ENCODE measurements around the gene STIM1. TPM values are rescaled to one million over a fixed set of nuclear protein-coding genes. Genes with fewer than 3 reads are reported as not detected.

Gene STIM1
- polyA plus RNA-seq, 1 donor, result 24.9 TPM

- DNase-seq, result no peak
- H3K27ac ChIP-seq (ENCODE audit: low read length), result no peak overlapping the region
- H3K9me3 ChIP-seq (ENCODE audit: control insufficient read depth, low read depth, low read length), result no peaks in the 10 kb centered on the region
- no peak overlapping the region for H3K4me3 ChIP-seq (ENCODE audit: low read length)
- 83% methylated on average over 1 of the region's 1 CpG for WGBS (ENCODE audit: insufficient coverage, low lambda C conversion rate)
- peaks cover 5% of the 10 kb centered on the region for H3K36me3 ChIP-seq (ENCODE audit: control insufficient read depth, insufficient read depth, low read length)
- H3K27me3 ChIP-seq (ENCODE audit: control insufficient read depth, insufficient read depth, low read length), result no peaks in the 10 kb centered on the region
- H3K4me1 ChIP-seq (ENCODE audit: control insufficient read depth, insufficient read depth, low read length), result no peaks in the 10 kb centered on the region
Observed at GRCh38 chr11:3972431-3972830, 117.0 kb downstream of the STIM1 start.

- H3K27ac ChIP-seq (ENCODE audit: low read length), result no peak overlapping the region
- no peaks in the 10 kb centered on the region for H3K4me1 ChIP-seq (ENCODE audit: control insufficient read depth, insufficient read depth, low read length)
- no peaks in the 10 kb centered on the region for H3K9me3 ChIP-seq (ENCODE audit: control insufficient read depth, low read depth, low read length)
- no peak for DNase-seq
- H3K36me3 ChIP-seq (ENCODE audit: control insufficient read depth, insufficient read depth, low read length), result no peaks in the 10 kb centered on the region
- WGBS (ENCODE audit: insufficient coverage, low lambda C conversion rate), result no CpG with 5 or more reads among the region's 1 CpG
- H3K4me3 ChIP-seq (ENCODE audit: low read length), result no peak overlapping the region
- no peaks in the 10 kb centered on the region for H3K27me3 ChIP-seq (ENCODE audit: control insufficient read depth, insufficient read depth, low read length)
Observed at GRCh38 chr11:3977078-3977477, 121.6 kb downstream of the STIM1 start.

GRCh38 chr11:3981084-3981633 lies 125.7 kb downstream of the STIM1 start:
- Histone ChIP-seq H3K27ac (ENCODE audit: low read length) (no peak overlapping the region), H3K4me1 (ENCODE audit: control insufficient read depth, insufficient read depth, low read length) (no peaks in the 10 kb centered on the region), H3K4me3 (ENCODE audit: low read length) (no peak overlapping the region), H3K27me3 (ENCODE audit: control insufficient read depth, insufficient read depth, low read length) (no peaks in the 10 kb centered on the region), H3K9me3 (ENCODE audit: control insufficient read depth, low read depth, low read length) (no peaks in the 10 kb centered on the region), H3K36me3 (ENCODE audit: control insufficient read depth, insufficient read depth, low read length) (no peaks in the 10 kb centered on the region)
- no peak for DNase-seq
- WGBS (ENCODE audit: insufficient coverage, low lambda C conversion rate), result 100% methylated on average over 2 of the region's 9 CpGs

DNA sequence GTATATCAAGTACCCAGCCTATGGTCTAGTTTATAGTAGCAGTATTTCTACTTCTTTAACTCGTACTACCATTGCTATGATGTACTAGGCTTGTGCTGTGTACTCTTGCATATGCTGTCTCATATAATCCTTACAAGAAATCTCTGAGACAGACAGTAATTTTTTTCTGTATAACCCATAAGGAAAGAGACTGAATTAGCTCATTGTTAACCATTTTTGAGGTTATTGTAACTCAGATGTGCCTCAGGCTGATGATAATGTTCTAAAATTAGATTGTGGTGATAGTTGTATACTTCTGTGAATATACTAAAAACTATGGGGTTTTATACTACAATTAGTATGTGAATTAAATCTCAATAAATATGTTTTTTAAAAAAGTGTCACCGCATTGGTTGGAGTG lies 127.0 kb downstream of the STIM1 start:
- H3K4me3 ChIP-seq (ENCODE audit: low read length), result no peak overlapping the region
- H3K36me3 ChIP-seq (ENCODE audit: control insufficient read depth, insufficient read depth, low read length), result no peaks in the 10 kb centered on the region
- WGBS (ENCODE audit: insufficient coverage, low lambda C conversion rate), result no CpG with 5 or more reads among the region's 2 CpGs
- DNase-seq, result no peak
- no peaks in the 10 kb centered on the region for H3K9me3 ChIP-seq (ENCODE audit: control insufficient read depth, low read depth, low read length)
- no peaks in the 10 kb centered on the region for H3K27me3 ChIP-seq (ENCODE audit: control insufficient read depth, insufficient read depth, low read length)
- no peaks in the 10 kb centered on the region for H3K4me1 ChIP-seq (ENCODE audit: control insufficient read depth, insufficient read depth, low read length)
- H3K27ac ChIP-seq (ENCODE audit: low read length), result no peak overlapping the region

DNA sequence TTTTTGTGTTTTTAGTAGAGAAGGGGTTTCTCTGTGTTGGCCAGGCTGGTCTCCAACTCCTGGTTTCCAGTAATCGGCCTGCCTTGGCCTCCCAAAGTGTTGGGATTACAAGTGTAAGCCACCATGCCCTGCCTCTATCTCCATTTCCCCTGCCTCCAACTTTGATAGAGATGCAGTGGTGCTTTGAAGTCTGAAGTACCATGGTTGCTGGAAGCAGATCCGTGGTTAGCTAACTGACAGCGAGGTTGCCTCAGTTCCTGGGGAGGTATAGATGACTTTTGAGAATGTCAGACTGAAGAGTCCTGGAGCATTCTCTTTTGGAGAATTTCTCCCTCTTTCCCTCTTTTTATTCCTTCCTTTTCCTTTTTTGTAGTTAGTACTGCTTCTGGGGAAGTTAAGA lies 127.6 kb downstream of the STIM1 start:
- no peak overlapping the region for H3K4me3 ChIP-seq (ENCODE audit: low read length)
- no peaks in the 10 kb centered on the region for H3K4me1 ChIP-seq (ENCODE audit: control insufficient read depth, insufficient read depth, low read length)
- WGBS (ENCODE audit: insufficient coverage, low lambda C conversion rate), result no CpG with 5 or more reads among the region's 3 CpGs
- H3K27ac ChIP-seq (ENCODE audit: low read length), result no peak overlapping the region
- no peaks in the 10 kb centered on the region for H3K27me3 ChIP-seq (ENCODE audit: control insufficient read depth, insufficient read depth, low read length)
- no peak for DNase-seq
- H3K9me3 ChIP-seq (ENCODE audit: control insufficient read depth, low read depth, low read length), result no peaks in the 10 kb centered on the region
- H3K36me3 ChIP-seq (ENCODE audit: control insufficient read depth, insufficient read depth, low read length), result no peaks in the 10 kb centered on the region

- no peaks in the 10 kb centered on the region for H3K36me3 ChIP-seq (ENCODE audit: control insufficient read depth, insufficient read depth, low read length)
- peaks cover 3% of the 10 kb centered on the region for H3K9me3 ChIP-seq (ENCODE audit: control insufficient read depth, low read depth, low read length)
- peaks cover 2% of the 10 kb centered on the region for H3K27me3 ChIP-seq (ENCODE audit: control insufficient read depth, insufficient read depth, low read length)
- no peak overlapping the region for H3K27ac ChIP-seq (ENCODE audit: low read length)
- no peaks in the 10 kb centered on the region for H3K4me1 ChIP-seq (ENCODE audit: control insufficient read depth, insufficient read depth, low read length)
- WGBS (ENCODE audit: insufficient coverage, low lambda C conversion rate), result no CpG with 5 or more reads among the region's 5 CpGs
- no peak for DNase-seq
- no peak overlapping the region for H3K4me3 ChIP-seq (ENCODE audit: low read length)
Observed at GRCh38 chr11:3984896-3985295, 129.4 kb downstream of the STIM1 start.

- H3K27ac ChIP-seq (ENCODE audit: low read length), result no peak overlapping the region
- no peaks in the 10 kb centered on the region for H3K36me3 ChIP-seq (ENCODE audit: control insufficient read depth, insufficient read depth, low read length)
- H3K27me3 ChIP-seq (ENCODE audit: control insufficient read depth, insufficient read depth, low read length), result peaks cover 2% of the 10 kb centered on the region
- no peak for DNase-seq
- no peak overlapping the region for H3K4me3 ChIP-seq (ENCODE audit: low read length)
- no peaks in the 10 kb centered on the region for H3K4me1 ChIP-seq (ENCODE audit: control insufficient read depth, insufficient read depth, low read length)
- peaks cover 3% of the 10 kb centered on the region for H3K9me3 ChIP-seq (ENCODE audit: control insufficient read depth, low read depth, low read length)
Observed at GRCh38 chr11:3985631-3986030, 130.2 kb downstream of the STIM1 start.

GRCh38 chr11:3986301-3986700 lies 130.8 kb downstream of the STIM1 start:
- no peak for DNase-seq
- Histone ChIP-seq H3K4me3 (ENCODE audit: low read length) (no peak overlapping the region), H3K9me3 (ENCODE audit: control insufficient read depth, low read depth, low read length) (peaks cover 3% of the 10 kb centered on the region), H3K27me3 (ENCODE audit: control insufficient read depth, insufficient read depth, low read length) (peaks cover 2% of the 10 kb centered on the region), H3K27ac (ENCODE audit: low read length) (no peak overlapping the region), H3K4me1 (ENCODE audit: control insufficient read depth, insufficient read depth, low read length) (no peaks in the 10 kb centered on the region), H3K36me3 (ENCODE audit: control insufficient read depth, insufficient read depth, low read length) (no peaks in the 10 kb centered on the region)
- 86% methylated on average over 1 of the region's 1 CpG for WGBS (ENCODE audit: insufficient coverage, low lambda C conversion rate)

GRCh38 chr11:3989276-3989920 lies 133.9 kb downstream of the STIM1 start:
- WGBS (ENCODE audit: insufficient coverage, low lambda C conversion rate), result 64% methylated on average over 4 of the region's 27 CpGs
- Histone ChIP-seq H3K9me3 (ENCODE audit: control insufficient read depth, low read depth, low read length) (peaks cover 6% of the 10 kb centered on the region), H3K27ac (ENCODE audit: low read length) (no peak overlapping the region), H3K36me3 (ENCODE audit: control insufficient read depth, insufficient read depth, low read length) (no peaks in the 10 kb centered on the region), H3K4me3 (ENCODE audit: low read length) (no peak overlapping the region), H3K27me3 (ENCODE audit: control insufficient read depth, insufficient read depth, low read length) (peaks cover 2% of the 10 kb centered on the region), H3K4me1 (ENCODE audit: control insufficient read depth, insufficient read depth, low read length) (no peaks in the 10 kb centered on the region)
- DNase-seq, result no peak

- Histone ChIP-seq H3K27me3 (ENCODE audit: control insufficient read depth, insufficient read depth, low read length) (peaks cover 2% of the 10 kb centered on the region), H3K4me3 (ENCODE audit: low read length) (no peak overlapping the region), H3K9me3 (ENCODE audit: control insufficient read depth, low read depth, low read length) (peaks cover 9% of the 10 kb centered on the region), H3K36me3 (ENCODE audit: control insufficient read depth, insufficient read depth, low read length) (no peaks in the 10 kb centered on the region), H3K4me1 (ENCODE audit: control insufficient read depth, insufficient read depth, low read length) (no peaks in the 10 kb centered on the region), H3K27ac (ENCODE audit: low read length) (no peak overlapping the region)
- DNase-seq, result no peak
- 100% methylated on average over 1 of the region's 3 CpGs for WGBS (ENCODE audit: insufficient coverage, low lambda C conversion rate)
Observed at GRCh38 chr11:3989921-3990290, 134.4 kb downstream of the STIM1 start.

DNA sequence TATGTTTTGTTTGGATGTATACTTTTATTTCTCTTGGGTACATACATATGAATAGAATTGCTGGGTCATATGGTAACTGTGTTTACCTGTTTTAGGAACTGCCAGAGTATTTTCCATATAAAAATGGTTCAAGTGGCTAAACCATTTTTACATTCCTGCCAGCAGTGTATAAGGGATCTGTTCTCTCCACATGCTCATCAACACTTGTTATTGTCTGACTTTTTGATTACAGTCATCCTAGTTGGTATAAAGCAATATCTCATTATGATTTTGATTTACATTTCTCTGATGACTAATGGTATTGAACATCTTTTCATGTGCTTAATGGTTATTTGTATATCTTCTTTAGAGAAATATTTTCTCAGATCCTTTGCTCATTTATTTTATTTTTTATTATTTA lies 134.9 kb downstream of the STIM1 start:
- Histone ChIP-seq H3K4me1 (ENCODE audit: control insufficient read depth, insufficient read depth, low read length) (no peaks in the 10 kb centered on the region), H3K9me3 (ENCODE audit: control insufficient read depth, low read depth, low read length) (peaks cover 9% of the 10 kb centered on the region), H3K27me3 (ENCODE audit: control insufficient read depth, insufficient read depth, low read length) (peaks cover 2% of the 10 kb centered on the region), H3K36me3 (ENCODE audit: control insufficient read depth, insufficient read depth, low read length) (no peaks in the 10 kb centered on the region), H3K27ac (ENCODE audit: low read length) (no peak overlapping the region), H3K4me3 (ENCODE audit: low read length) (no peak overlapping the region)
- DNase-seq, result no peak
